Erythroblast (primary cell): ENCODE measurements around the gene ARHGAP42.

Experiments
- DNase-seq, 2 experiments: peaks; one replicate each; lab custom pipeline; 2025; lab: John Stamatoyannopoulos, UW
- GATA1 ChIP-seq: IDR thresholded peaks from 2 replicates; pipeline ENCODE4 v1.6.1; 2011; ENCODE audit warnings: low read depth, mild to moderate bottlenecking, control low read depth, low read length, moderate library complexity
- POLR2A ChIP-seq: IDR thresholded peaks from 2 replicates; pipeline ENCODE4 v1.6.1; 2011; ENCODE audit warnings: mild to moderate bottlenecking, low read length

The ARHGAP42 gene

GRCh38 chr11:100827934-100828661 lies 141.0 kb downstream of the ARHGAP42 start:
- DNase-seq: no peak
- TF ChIP-seq POLR2A (no peak), GATA1 (no peak)

- no peak for DNase-seq
- TF ChIP-seq GATA1: no peak
- no peak for TF ChIP-seq POLR2A
These were observed 143.2 kb downstream of the ARHGAP42 start for GRCh38 chr11:100830274-100830673.

GRCh38 chr11:100830978-100831732 lies 144.1 kb downstream of the ARHGAP42 start:
- no peak for DNase-seq

GRCh38 chr11:100831929-100832494 lies 144.9 kb downstream of the ARHGAP42 start:
- TF ChIP-seq POLR2A (no peak), GATA1 (no peak)

More at GRCh38 chr11:100830978-100831732, 144.1 kb downstream of the ARHGAP42 start:
- no peak for TF ChIP-seq POLR2A
- no peak for TF ChIP-seq GATA1

GRCh38 chr11:100832829-100833228 lies 145.7 kb downstream of the ARHGAP42 start:
- no peak for DNase-seq

More at GRCh38 chr11:100831929-100832494, 144.9 kb downstream of the ARHGAP42 start:
- DNase-seq: no peak

GRCh38 chr11:100833276-100833675 lies 146.2 kb downstream of the ARHGAP42 start:
- DNase-seq: no peak
- TF ChIP-seq POLR2A: no peak
- no peak for TF ChIP-seq GATA1

More at GRCh38 chr11:100832829-100833228, 145.7 kb downstream of the ARHGAP42 start:
- TF ChIP-seq POLR2A: no peak
- no peak for TF ChIP-seq GATA1

- no peak for TF ChIP-seq GATA1
- TF ChIP-seq POLR2A: no peak
- no peak for DNase-seq
These were observed 148.8 kb downstream of the ARHGAP42 start for GRCh38 chr11:100835854-100836253.

- no peak for DNase-seq
- TF ChIP-seq POLR2A (no peak), GATA1 (no peak)
These were observed 150.2 kb downstream of the ARHGAP42 start for GRCh38 chr11:100837311-100837710.

GRCh38 chr11:100841711-100842407 lies 154.8 kb downstream of the ARHGAP42 start:
- no peak for DNase-seq
- no peak for TF ChIP-seq POLR2A
- no peak for TF ChIP-seq GATA1

- no peak for DNase-seq
These were observed 160.7 kb downstream of the ARHGAP42 start for GRCh38 chr11:100847696-100848216.

GRCh38 chr11:100849009-100849900 lies 162.2 kb downstream of the ARHGAP42 start:
- TF ChIP-seq POLR2A (no peak), GATA1 (no peak)
- no peak for DNase-seq

More at GRCh38 chr11:100847696-100848216, 160.7 kb downstream of the ARHGAP42 start:
- no peak for TF ChIP-seq GATA1

- DNase-seq: no peak
- no peak for TF ChIP-seq GATA1
- no peak for TF ChIP-seq POLR2A
These were observed 162.8 kb downstream of the ARHGAP42 start for GRCh38 chr11:100849901-100850235.
